Dermis microvascular lymphatic vessel endothelial cell (primary cell): Measurements from ENCODE around the gene EPHX1. TPM values are rescaled to one million over a fixed set of nuclear protein-coding genes. Genes with fewer than 3 reads are reported as not detected.
"Not testable (repeated sequence)": the region's sequence is repeated elsewhere in the genome, so short reads cannot be mapped to it uniquely, and the experiment has no call there.

Experiments
- DNase-seq, 2 donors: peaks; one replicate each; pipeline versions ENCODE4 v3.0.0 to v3.0.0-alpha.2; 2010; ENCODE audit warnings: low read depth in 2 of 2
- total RNA-seq: library from RNA; depleted of rRNA; stranded (reverse); fragments of >200 nt; gene quantifications from 2 replicates; pipeline ENCODE4 v1.2.1, GENCODE V29; 2014

EPHX1 gene
- total RNA-seq, result 35.6 and 82.8 TPM in 2 replicates

GRCh38 chr1:225809842-225810578 is at the start of gene EPHX1:
Gene EPHX1 (plus strand): TSS chr1:225810124. CDS start chr1:225828730, 18,606 bp downstream.
- peak; percentile 33 to 86 for DNase-seq

- DNase-seq, result no peak
These were observed 49.4 kb upstream of the EPHX1 start for GRCh38 chr1:225760531-225760930.

- not testable (repeated sequence) for DNase-seq
These were observed 48.5 kb upstream of the EPHX1 start for GRCh38 chr1:225761395-225761794.

GRCh38 chr1:225762002-225762441 is 47.9 kb upstream of the EPHX1 start:
- DNase-seq, result peak in 1 of 2 donors; percentile 13

GRCh38 chr1:225762444-225762843 is 47.5 kb upstream of the EPHX1 start:
- peak in 1 of 2 donors; percentile 14 for DNase-seq

GRCh38 chr1:225763716-225764548 is 46.0 kb upstream of the EPHX1 start:
- DNase-seq, result peak in 1 of 2 donors; percentile 73

- no peak for DNase-seq
These were observed 43.8 kb upstream of the EPHX1 start for GRCh38 chr1:225765982-225766674.

- DNase-seq, result peak in 1 of 2 donors; percentile 73
These were observed 42.8 kb upstream of the EPHX1 start for GRCh38 chr1:225766967-225767633.

GRCh38 chr1:225767634-225768540 is 42.0 kb upstream of the EPHX1 start:
- DNase-seq, result peak; percentile 28 to 49

- no peak for DNase-seq
These were observed 41.1 kb upstream of the EPHX1 start for GRCh38 chr1:225768662-225769426.

- DNase-seq, result no peak
These were observed 40.2 kb upstream of the EPHX1 start for GRCh38 chr1:225769687-225770086.

GRCh38 chr1:225770561-225771248 is 39.2 kb upstream of the EPHX1 start:
- no peak for DNase-seq

- no peak for DNase-seq
These were observed 38.1 kb upstream of the EPHX1 start for GRCh38 chr1:225771661-225772322.

GRCh38 chr1:225772323-225772768 is 37.6 kb upstream of the EPHX1 start:
- peak; percentile 68 to 86 for DNase-seq

- no peak for DNase-seq
These were observed 37.1 kb upstream of the EPHX1 start for GRCh38 chr1:225772848-225773247.

GRCh38 chr1:225774281-225775147 is 35.4 kb upstream of the EPHX1 start:
- DNase-seq, result no peak

- DNase-seq, result no peak
These were observed 33.6 kb upstream of the EPHX1 start for GRCh38 chr1:225776294-225776693.
